Measurements from ENCODE around the gene HEYL.

Gene HEYL

DNA sequence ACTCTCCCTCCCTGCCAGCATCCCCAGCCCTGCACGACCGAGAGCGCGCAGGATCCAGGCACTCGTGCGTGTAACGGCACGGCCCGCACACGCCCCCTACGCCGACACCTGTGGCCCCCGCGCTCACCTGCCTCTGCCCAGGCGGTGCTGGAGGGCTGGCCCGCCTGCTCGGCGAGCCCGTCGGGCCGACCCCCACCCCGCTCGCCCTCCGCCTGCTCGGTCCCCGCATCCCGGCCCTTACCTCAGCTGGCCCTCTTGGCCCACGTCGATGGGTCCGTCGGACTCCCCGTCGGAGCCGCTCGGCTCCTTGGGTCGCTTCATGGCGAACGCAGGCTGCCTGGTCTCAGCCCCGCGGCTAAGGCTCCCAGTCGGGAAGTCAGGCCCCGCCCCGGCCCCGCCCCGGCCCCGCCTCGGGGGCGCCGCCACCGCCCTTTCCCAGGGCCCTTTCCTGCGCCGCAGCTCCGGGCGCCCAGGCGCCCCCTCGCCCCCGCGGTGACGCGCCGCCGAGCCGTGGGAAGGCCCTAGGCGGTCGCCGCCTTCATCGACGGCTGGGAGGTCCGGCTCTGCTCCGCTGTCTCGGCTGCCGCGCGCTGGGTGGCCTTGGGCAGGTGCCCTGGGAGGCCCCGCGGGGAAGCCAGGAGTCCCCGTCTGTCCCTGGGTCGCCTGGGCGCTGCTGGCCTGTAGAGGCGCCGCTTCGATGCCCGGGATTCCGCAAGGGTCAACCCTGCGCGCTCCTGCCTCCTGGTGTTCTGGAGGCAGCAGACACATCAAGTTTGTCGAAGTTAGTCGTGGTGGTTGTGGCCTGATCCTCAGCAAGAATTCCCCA lies at the start of gene HEYL:
Gene HEYL, minus strand, starts transcription at position 339 of the 826 bp plus-strand sequence. Its CDS starts 18 bp downstream, at position 321.
- DNase-seq: peak; percentile 48

DNA sequence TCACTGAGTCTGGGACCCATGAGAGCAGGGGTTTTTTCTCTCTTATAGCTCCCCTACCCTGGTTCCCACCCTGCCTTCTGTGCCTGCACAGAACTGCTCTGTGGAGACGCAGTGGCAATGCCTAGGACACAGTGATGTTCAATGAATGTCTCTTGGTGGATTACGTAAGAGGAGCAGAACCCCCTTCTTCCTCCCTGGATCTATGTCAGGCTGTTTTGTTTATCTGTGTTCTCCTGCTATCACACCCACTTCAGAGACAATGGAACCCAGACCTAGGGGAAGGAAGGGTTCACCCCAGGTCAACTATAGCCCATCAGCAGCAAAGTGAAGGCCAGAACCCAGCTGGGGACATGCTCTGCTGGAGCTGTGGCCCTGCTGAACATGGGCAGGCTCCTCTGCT lies 49.8 kb upstream of the HEYL start:
- no peak for DNase-seq

DNA sequence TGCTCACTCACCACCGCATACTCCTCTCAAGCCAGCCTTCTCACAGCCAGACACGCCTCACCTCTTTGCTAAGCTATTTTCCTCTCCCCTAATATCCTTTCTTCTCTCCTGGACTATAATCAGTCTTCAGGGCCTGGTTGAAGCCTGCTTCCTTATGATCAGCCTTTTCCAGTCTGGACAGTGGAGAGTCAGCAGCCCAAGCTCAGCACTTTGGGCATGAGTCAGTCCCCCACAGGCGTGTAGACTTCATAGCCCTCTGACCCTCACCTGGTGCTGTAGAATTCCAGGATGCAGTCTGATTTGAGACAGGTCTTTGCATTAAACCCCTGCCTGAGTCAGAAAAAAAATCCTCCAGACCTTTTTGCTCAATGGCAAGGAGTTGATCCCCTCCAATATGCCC lies 49.3 kb upstream of the HEYL start:
- DNase-seq: no peak

DNA sequence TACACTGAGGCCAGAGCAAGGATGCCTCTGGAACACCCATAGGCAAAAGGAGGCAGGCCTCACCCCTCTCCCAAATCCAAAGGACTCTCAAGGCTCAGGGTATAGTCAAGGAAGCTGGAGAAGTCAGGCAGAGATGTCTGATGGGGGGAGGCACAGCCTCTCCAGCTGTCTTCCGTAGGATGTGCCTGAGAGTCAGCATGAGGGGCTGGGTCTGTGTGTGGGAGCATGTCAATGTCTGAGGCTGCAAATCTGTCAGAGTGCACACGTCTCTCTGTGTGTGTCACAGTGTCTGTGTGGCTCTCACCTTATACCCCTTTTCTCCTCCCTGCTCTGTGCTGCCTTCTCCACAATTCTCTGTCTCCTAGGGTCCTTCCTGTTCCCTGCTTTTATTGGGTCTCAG lies 47.8 kb upstream of the HEYL start:
- DNase-seq: no peak

DNA sequence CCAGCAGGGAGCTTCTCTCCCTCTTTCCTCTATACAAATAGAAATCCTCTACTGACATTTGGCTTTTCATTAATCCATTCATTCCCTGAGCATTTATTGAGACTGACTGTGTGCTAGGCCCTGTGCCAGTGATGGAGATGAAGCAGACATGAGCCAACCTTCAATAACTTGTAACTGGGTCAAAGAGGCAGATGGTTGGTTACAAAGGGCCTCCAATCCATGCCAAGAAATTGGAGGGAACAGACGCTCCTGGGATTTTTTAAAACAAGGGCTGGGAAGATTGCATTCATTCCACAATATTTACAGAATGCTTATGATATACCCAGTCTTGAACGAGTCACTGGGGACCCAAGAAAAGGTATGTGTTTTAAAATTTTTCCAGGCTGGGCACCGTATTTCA lies 45.6 kb upstream of the HEYL start:
- DNase-seq: no peak

DNA sequence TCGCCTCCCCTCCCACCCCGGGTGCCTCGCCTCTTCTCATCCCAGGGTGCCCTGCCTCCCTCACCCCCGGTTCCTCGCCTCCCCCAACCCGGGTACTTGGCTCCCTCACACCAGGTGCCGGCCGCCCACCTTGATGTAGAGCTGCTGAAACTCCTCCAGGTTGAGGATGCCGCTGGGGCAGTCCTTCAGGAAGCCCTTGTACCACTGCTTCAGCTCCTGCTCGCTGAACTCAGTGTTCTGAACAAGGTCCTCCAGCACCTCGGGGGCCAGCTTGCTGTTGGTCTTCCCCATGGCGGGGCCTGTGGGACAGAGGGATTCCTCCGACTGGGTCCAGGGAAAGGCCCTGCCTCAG lies 44.8 kb upstream of the HEYL start:
- DNase-seq: no peak

DNA sequence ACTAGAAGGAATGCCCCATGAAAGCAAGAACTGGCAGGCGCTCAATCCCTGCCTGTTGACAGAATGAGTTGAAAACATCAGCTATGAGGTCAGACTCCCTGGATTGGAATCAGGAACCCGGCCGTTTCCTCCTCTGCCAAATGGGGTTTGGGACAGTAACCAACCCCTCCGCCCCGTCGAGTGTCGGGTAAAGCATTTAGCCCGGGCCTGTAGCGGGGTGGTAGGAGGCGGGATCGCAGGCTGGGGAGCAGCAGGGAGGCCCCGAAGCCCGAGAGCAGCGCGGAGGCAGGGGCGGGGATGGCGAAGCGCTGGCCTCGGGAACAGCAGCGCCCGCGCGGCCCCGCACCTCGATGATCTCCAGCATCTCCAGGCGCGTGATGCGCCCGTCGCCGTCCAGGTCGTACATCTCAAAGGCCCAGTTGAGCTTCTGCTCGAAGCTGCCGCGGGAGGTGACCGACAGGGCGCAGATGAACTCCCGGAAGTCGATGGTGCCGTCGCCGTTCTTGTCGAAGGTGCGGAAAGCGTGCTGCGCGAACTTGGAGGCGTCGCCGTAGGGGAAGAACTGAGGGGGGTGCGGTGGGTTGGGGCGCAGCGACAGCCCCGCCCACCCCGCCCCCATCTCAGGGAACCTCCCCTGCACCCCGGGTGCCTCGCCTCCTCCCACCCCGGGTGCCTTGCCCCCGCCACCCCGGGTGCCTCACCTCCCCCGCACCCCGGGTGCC lies 44.3 kb upstream of the HEYL start:
- no peak for DNase-seq

DNA sequence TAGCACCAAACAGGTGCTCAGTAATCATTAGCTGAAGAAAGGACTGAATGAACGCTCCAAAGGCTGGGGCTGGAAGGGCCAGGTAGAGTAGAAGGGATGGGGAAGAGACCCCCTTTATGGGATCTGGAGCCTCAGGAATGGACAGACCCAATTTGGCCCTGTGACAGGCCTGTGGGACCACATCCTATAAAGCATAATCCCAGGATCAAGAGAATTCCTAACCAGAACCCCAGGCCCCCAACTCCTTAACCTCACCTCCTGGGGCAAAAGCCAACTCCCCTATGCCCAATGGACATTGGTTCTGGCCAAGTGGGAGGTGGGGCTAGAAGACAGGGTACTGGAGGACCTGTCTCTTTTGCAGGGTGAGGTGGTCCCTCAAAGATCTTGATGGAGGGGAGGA lies 42.6 kb upstream of the HEYL start:
- DNase-seq: no peak

DNA sequence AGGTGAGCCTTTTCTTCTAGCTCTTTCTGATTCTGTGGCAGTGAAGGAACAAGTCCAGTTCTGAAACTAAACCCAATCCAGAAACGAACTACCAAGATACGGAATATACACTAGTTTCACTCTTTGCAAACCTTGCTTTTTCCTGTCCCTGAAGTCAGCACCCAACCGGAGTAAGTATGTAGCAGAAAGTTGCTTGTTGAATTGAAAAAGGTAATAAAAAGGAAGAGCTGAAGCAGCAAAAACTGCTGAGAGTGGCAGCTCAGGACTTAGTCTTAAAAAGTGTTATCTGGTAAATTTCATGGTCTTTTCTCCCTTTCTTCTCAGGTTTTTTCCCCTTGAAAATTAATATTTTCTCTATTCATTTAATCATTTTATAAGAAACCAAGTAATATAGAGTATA lies 41.9 kb upstream of the HEYL start:
- DNase-seq: no peak

DNA sequence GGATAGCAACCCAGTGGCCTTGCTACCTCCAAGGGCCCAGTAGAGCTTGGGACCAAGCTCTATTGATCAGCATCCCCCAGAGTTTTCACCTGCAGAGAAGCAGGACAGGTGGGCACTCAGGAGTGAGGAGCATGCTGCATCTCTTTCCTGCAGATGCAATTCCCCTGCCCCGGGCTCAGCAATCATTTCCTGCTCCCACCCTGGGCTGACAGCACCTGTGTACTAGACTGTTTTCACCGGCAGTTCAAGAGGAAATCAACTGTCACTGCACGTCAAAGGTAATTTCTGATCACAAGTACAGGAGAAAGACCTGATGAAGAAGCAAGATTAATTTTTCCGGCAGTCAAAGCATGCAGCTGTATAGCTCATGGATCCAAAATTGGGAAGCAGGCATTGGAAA lies 41.3 kb upstream of the HEYL start:
- DNase-seq: no peak

DNA sequence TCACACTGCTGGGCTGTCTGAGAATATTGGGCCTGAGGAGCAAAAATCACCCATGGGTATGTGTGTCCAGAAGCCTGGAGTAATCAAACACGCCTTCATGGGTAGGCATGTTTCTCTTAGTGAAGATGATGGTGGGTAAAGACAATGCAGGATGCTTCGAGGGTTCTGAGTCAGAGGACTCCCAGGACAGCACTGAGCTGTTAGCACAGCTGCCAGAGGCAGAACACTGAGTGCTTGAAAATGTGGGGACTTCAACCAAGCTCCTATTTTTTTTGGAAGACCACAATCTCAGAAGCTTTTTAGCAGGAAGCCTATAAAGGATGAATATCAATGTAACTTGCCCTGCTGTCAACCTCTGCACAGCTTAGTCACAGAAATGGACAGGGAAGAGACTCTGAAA lies 40.4 kb upstream of the HEYL start:
- DNase-seq: no peak

DNA sequence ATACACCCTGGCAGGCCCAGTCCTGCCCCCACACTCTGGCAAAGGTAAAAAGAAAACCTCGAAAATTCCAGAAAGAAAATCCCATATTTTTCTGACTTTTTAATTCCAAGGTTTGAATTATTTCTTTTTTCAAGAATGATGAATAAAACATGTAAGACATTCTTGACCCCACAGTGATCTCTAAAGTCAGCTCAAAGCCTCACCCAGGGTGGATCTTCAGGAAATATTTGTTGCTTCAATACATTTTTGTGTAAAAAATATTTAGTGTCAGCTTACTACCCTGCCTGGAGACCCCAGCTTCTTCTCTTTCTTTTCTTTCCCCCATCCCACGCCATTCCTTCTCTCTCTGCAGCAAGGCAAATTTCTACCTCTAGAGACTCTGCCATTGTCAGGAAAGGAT lies 39.4 kb upstream of the HEYL start:
- no peak for DNase-seq

DNA sequence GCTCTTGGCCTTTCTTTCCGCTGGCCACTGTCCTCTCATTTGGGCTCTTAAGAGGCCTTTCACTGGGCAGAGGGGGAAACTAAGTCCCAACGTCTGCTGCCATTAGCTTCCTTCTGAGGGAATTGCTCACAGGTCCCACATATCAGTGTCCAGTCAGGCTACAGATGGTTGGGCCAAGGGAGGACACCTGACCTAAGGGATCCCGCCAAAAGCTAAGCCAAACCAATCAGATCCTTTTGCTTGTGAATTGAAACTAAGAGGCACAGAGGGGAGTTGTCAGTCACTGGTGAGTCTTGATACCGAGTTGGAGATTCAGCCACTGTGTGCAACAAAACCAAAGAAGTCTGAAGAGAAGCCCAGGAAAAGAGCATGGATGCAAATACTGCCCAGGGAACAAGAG lies 38.2 kb upstream of the HEYL start:
- no peak for DNase-seq

DNA sequence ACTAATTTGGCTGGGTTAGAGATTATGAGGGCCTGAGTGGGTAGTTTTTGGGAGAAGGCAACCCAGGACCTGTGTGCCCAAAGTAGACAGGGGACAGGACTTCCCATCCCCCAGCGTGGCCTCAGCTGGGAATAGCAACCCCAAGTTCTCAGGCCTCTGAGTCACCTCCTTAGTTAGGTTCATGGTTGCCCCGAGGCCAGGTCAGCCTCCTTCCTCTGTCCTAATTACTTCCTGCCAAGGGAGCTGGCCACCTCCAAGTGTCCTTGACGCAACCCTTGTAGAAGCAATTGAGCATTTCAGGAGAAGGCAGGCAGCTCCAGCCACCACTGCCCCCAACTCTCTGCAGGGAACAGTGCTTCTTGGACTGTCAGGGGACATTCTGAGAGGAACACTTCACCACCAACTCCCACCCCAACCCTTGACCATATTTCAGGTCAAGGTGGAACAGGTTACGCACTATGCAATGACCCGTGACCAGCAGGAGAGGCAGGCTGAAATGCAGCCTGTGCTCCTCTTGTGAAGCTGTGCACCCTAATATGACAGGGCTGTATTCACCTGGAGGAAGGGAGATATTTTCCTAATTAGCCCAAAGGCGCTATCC lies 37.6 kb upstream of the HEYL start:
- no peak for DNase-seq

DNA sequence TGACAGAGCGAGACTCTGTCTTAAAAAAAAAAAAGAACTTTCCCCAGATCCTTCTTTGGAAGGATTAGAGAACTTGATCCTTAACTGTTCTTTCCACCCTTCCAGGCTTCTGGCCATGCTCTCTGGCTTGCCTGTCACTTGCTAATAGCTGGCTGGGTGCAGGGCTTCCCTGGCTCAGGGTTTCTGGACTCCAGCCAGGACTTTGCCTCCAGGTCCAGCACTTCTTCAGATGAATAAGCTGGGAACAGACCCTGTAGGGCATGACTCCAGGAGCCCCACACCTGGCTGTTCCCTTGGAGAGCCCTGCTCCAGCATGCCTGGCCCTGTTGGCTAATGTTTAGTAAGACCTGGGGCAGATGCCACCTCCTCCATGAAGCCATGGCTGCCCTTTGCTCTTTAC lies 35.8 kb upstream of the HEYL start:
- DNase-seq: no peak

DNA sequence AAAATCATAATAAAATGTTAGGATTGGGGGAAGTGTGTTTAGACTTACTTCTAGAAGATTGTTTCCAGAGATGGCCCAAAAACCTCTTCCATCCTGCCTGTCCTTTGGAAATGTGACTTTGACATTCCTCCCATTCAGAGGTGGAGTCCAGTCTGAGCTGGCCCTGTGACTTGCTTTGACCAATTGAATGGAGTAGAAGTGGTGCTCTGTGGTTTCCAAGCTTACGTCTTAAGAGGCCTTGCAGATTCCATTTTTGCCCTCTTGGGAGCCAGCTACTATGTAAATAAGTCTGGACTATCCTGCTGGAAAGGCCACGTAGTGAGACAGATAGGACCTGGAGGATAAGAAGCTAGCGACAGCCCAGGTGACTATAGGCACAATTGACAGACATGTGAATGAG lies 33.8 kb upstream of the HEYL start:
- no peak for DNase-seq

DNA sequence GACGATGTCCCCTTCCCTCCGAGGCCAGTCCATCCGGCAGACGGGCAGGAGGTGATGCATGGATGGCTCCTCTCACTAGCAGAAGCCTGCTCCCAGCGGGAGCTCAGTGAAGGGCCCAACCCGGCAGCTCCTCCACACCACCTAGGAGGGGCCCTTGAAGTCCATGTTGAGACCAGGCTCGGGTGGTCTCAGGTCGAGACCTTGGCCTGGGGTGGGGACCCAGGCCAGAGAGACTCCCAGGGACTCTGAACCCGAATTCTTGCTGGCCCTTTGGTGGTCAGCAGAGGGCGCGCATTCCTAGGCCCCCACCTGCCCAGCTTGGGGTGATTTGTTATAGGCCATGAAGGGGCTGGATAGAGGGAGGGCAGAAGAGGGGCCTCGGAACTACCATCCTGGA lies 33.1 kb upstream of the HEYL start:
- no peak for DNase-seq

DNA sequence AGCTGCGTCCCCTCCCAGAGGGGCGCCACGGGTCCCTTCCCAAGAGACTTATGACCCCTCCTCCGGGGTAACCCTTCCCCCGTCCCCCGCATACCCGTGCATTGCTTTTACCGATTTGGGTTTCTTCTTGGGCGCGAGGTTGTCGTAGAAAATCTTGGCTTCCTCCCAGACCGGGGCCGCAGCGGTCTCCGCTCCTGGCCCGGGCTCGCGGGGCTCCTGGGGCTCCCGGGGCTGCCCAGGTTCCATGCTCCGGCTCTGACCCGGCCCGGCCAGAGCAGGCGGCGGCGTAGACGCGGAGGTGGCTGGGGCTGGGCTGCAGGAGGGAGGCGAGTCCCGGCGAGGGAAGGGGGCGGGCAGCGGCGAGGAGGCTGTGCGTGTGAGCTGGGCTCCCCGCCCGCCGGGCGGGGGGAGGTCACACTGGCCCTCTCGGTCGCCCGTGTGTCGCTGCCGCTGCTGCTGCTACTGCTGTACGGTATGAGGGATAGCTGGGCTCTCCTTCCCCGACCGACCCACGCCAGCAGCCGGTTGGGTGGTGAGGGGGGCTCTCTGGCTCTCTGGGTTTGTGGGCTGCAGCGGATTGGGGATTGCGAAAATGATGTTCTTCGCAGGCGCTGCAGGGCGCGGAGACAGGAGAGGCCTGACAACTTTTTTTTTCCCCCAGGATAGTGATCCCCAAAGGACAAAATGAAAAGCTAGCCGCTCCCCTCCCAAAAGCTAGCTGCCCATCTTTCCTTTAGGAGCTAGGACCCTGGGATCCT lies 32.5 kb upstream of the HEYL start, which contains the start of gene NT5C1A:
Gene NT5C1A, minus strand, starts transcription at position 315 of the 758 bp plus-strand sequence. Its CDS starts 69 bp downstream, at position 246.
- no peak for DNase-seq

DNA sequence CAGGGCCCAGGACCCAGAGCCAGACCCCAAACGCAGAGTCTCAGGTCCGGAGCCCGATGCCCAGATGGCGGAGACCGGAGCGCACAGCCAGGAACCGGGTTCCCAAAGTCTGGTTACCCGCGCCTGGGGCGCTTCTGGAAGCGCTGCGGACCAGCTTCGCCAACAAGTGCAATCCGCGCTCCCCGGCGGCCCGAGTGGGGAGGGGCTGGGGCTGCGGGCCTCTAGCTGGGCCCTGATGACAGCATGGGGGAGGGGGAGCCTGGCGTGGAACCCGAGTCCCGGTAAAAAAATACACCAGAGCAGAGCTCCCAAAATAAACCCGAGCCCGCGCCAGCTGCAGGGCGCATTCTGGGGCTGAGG lies 32.0 kb upstream of the HEYL start:
- no peak for DNase-seq

DNA sequence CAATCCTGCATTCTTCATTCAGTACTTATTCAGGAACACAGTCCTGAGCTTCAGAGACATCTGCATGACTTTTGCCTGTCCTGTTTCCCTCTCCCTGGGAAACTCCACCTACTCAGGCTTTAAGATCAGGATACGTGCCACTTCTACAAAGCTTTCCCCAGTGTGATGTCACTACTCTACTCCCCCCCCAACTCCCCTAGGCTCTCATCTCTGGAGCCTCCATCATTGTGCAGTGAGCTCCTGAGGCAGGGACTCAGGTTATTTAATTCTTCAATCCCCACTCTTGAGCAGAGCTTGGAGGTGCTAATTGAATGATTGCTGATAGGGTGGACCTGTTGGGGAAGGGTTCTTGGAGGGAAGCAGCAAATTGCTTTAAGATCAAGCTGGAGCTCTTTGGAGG lies 31.2 kb upstream of the HEYL start:
- no peak for DNase-seq

DNA sequence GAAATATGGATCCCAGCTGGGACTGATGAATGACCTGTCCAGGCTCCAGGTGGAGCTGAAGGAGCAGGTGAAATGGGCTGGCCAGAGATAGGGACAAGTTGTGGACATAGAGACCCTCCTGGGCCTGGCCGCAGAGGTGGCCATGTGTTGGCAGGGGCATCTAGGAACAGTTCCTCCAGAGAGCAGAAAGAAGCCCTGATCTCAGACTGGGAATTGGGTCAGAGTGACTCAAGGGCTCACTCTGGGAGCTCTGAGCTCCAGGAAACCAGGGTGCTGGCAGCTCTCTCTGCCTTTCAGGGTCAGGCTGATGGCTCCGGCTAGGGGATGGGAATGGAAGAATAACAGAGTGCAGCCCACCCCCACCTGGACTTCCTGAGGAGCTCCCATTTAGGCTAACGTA lies 29.5 kb upstream of the HEYL start:
- no peak for DNase-seq

DNA sequence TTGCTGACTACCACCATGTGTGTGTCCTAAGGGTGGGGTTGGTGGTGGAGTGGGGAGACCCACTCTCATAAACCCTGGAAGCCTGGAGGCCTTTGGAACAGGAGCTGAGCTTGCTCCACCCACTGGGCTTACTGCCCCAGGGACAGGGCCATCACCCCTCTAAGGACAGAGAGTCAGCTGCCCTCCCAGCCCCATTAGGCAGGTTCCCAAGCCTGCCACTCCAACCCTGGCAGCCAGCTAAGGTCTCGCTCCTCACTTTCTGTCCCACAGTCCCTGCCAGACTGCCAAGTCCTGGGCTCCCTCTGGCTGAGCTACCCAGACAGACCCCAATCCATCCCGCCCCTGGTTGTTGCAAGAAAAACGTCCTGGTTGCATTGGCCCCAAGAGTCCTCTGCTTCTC lies 28.7 kb upstream of the HEYL start:
- no peak for DNase-seq

DNA sequence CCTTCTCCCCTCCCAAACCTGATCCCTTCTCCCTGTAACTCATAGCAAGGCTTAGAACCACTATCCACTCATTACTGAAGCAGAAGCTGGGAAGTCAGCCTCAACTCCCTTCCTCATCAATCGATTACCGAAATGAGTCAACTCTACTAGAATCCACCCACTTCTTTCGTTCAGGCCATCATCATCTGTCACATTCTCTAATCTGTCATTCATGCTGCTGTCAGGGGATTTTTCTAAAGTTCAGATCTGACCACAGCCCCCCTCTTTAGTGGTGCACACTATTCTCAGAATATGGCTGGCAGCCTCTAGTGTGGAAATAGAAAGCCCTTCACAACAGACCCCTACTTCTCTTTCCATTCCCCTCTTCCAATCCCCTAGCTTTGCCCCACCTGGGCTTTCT lies 27.3 kb upstream of the HEYL start:
- DNase-seq: no peak

DNA sequence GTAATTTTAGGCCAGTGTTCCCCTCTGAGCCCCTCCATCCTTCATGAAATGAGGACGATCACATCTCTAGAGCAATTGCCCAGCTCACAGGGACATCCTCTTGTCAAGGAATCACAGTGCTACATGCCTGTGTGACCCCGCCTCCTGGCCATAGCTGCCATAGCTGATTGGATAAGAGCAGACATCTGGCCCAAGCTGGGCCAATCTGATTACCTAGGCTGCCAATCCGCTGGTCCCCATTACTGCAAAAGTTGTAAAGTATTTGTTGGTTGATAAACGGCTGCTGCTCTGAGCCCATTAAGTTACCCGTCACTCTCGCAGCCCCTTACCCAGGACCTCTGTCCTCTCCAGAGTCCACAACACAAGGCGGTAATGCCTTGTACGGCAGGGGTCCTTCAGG lies 24.1 kb upstream of the HEYL start:
- DNase-seq: no peak

Data from hematopoietic multipotent progenitor cell treated with erythropoietin and hydrocortisone succinate and interleukin-3 and kit ligand, for 8 days (in vitro differentiated cells).